Lower leg skin (tissue), 4 donors: Measurements from ENCODE around the gene MICAL2. TPM values are rescaled to one million over a fixed set of nuclear protein-coding genes. Genes with fewer than 3 reads are reported as not detected.

Experiments
- DNase-seq, 2 donors: peaks; one replicate each; pipeline ENCODE4 v3.0.0-alpha.2; 2019; ENCODE audit warnings: low spot score in 2 of 2
- H3K4me3 ChIP-seq: fragments of 200-600 bp; sonication (generic); 2 replicates; pipeline ENCODE4 v1.5.1; 2017; ENCODE audit warnings: mild to moderate bottlenecking, low read depth; ENCODE audit not compliant: poor library complexity, severe bottlenecking
- POLR2A ChIP-seq, 2 donors: fragments of 450-650 bp; IDR thresholded peaks; one replicate each; pipeline ENCODE4 v1.6.1; 2016 to 2017; ENCODE audit warnings: antibody characterized with exemption in 2 of 2, mild to moderate bottlenecking in 1 of 2, moderate library complexity in 1 of 2
- WGBS, 2 donors: methylation state at CpG; one replicate each; pipeline ENCODE4 v1.1.5; 2018; 5-methylcytosine and 5-hydroxymethylcytosine counted together
- intact Hi-C: fragments of 100-400 bp; cut with DNase I; formaldehyde crosslinking; loops from one replicate; pipeline ENCODE4 v1.15.0; 2023; ENCODE audit warnings: low total_unique reads
- total RNA-seq, 4 donors: library from RNA; depleted of rRNA; stranded (reverse); fragments of >200 nt; gene quantifications; one replicate each; pipeline ENCODE4 v1.1.0, GENCODE V29; 2016
- TF ChIP-seq, protein P1 (sequence below), 3 donors: fragments of 450-650 bp; IDR thresholded peaks; one replicate each; pipeline ENCODE4 v1.5.1; 2016; ENCODE audit warnings: antibody characterized with exemption in 3 of 3, mild to moderate bottlenecking in 3 of 3, moderate library complexity in 2 of 3

MICAL2 gene
- total RNA-seq, 4 donors from 2014 or later = 117 to 238 (median 145) TPM

DNA sequence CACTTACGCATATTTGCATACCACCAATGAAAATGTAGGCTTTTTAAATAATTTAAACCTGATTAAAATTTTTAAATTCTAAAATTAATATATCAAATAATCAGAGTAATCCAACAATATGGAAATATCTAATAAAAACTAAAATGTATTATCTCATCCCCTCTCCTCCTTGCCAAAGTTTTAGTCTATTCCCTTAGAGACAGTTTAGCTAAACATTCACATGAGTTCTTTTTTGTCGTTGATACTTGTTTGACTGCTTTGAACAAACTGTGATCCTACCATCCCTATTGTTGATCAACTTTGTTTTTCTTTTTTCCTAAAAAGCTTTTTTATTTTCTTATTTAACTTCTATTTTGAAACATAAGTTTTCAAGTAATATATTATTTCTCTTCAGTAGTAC, 185.6 kb downstream of the MICAL2 start:
- H3K4me3 ChIP-seq = no peak overlapping the region
- DNase-seq = no peak
- intact Hi-C loops = no loop called here
- WGBS, 2 donors = 67 to 74% methylated on average over 2 of the region's 2 CpGs
- TF ChIP-seq, protein P1, sequence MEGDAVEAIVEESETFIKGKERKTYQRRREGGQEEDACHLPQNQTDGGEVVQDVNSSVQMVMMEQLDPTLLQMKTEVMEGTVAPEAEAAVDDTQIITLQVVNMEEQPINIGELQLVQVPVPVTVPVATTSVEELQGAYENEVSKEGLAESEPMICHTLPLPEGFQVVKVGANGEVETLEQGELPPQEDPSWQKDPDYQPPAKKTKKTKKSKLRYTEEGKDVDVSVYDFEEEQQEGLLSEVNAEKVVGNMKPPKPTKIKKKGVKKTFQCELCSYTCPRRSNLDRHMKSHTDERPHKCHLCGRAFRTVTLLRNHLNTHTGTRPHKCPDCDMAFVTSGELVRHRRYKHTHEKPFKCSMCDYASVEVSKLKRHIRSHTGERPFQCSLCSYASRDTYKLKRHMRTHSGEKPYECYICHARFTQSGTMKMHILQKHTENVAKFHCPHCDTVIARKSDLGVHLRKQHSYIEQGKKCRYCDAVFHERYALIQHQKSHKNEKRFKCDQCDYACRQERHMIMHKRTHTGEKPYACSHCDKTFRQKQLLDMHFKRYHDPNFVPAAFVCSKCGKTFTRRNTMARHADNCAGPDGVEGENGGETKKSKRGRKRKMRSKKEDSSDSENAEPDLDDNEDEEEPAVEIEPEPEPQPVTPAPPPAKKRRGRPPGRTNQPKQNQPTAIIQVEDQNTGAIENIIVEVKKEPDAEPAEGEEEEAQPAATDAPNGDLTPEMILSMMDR (IDR thresholded peaks at IDR 0.05) = no peak
- TF ChIP-seq POLR2A (IDR thresholded peaks at IDR 0.05) = no peak

DNA sequence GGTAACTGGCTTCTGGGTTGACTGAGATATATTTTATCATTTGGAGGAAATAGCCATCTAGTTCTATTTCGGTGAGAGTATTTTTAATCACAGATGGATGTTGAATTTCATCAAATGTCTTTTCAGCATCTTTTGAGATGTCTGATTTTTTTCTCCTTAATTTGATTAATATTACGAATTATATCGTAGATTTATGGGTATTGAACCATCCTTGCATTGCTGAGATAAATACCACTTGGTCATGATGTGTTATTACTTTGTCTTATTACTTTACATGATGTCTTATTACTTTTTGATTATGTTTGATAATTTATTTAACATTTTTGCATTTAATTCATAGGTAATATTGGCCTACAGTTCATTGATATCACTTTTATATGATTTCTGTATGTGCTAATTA, 188.2 kb downstream of the MICAL2 start:
- intact Hi-C loops = no loop called here
- 97 to 98% methylated on average over 3 of the region's 3 CpGs for WGBS, 2 donors
- DNase-seq = no peak
- H3K4me3 ChIP-seq = no peak overlapping the region
- TF ChIP-seq, protein P1 (IDR thresholded peaks at IDR 0.05) = no peak
- TF ChIP-seq POLR2A (IDR thresholded peaks at IDR 0.05) = no peak

DNA sequence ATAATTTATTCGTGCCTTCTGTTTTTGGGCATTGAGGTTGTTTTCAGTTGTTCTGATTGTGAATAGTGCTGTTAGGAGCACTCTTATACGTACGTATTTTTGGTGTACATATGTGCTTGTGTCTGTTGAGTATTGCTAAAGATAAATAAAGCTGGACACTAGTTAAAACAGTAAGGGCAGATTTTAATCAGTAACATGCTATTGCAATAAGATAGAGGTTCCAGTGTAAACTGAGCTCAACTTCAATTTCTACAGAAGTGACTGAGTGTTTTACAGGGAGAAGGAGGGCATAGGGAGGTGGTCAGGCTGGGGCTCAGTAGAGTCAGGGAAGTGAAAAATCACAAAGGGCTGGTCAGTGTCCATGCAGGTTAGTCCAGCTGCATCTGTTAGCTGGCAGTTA, 191.0 kb downstream of the MICAL2 start:
- WGBS, 2 donors = 91 to 98% methylated on average over 3 of the region's 3 CpGs
- intact Hi-C loops = no loop called here
- H3K4me3 ChIP-seq = no peak overlapping the region
- no peak for DNase-seq
- TF ChIP-seq POLR2A (IDR thresholded peaks at IDR 0.05) = no peak
- TF ChIP-seq, protein P1 (IDR thresholded peaks at IDR 0.05) = no peak

DNA sequence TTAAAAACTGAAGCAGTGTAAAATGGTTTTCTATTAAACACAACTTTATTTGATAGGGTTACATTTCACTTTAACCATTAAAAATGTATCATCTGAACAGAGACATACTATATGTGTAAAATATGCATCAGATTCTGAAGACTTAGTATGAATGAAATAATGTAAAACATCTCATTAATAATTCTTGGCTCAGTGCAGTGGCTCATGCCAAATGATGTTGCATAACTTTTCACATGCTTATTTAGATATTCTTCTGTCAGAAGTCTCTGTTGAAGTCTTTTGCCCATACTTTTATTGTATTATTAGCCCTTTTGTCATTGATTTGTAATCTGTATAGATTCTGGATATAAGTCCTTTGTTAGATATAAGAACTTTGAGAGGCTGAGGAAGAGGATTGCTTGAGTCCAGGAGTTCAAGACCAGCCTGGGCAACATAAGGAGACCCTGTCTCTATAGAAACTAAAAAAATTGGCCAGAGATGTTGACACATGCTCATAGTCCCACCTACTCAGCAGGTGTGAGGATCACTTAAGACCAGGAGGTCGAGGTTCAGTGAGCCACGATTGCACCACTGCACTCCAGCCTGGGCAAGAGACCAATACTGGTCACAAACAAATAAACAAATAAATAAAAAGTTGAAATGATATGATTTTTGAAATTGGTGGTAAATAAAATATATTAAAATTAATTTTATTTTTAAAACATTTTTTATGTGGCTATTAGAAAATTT, 193.2 kb downstream of the MICAL2 start:
- intact Hi-C loops = no loop called here
- no peak for DNase-seq
- 80 to 87% methylated on average over 2 of the region's 2 CpGs for WGBS, 2 donors

DNA sequence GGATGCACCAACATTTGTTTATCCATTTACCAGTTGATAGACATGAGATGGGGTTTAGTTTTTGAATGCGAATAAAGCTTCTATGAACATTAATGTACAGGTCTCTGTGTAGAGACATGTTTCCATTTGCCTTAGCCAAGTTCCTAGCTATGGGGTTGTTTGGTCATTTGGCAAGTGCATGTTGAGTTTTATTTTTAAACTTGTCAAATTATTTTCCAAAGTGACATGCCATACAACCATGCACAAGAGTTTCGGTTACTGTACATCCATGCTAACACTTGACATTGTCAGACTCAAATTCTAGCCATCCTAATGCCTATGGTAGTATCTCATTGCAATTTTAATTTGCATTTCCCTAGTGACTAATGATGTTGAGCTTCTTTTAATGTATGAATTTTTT, 196.4 kb downstream of the MICAL2 start:
- DNase-seq = no peak
- no peak overlapping the region for H3K4me3 ChIP-seq
- WGBS, 2 donors = 91% methylated on average over 2 of the region's 2 CpGs
- intact Hi-C loops = no loop called here
- TF ChIP-seq, protein P1 (IDR thresholded peaks at IDR 0.05) = no peak
- no peak for TF ChIP-seq POLR2A (IDR thresholded peaks at IDR 0.05)

More for the DNA sequence above, 193.2 kb downstream of the MICAL2 start:
- H3K4me3 ChIP-seq = no peak overlapping the region
- TF ChIP-seq POLR2A (IDR thresholded peaks at IDR 0.05) = no peak
- TF ChIP-seq, protein P1 (IDR thresholded peaks at IDR 0.05) = no peak

DNA sequence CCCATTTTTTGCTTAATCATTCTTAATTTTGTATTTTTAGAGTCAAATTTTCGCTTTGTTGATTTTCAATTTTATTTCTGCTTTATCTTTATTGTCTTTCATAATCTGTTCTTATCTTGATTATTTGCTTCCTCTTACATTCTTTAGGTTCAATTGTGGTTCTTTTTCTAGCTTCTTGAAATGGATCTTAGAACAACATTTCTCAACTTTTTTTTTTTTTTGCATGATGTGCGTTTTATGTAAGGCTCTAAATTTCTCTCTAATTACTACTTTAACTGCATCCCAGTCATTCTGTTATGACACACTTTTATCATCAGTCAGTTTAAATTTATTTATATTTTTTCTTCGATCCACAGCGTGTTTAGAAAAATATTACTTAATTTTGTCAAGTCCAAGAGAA, 201.7 kb downstream of the MICAL2 start:
- no peak for DNase-seq
- 96 to 97% methylated on average over 4 of the region's 4 CpGs for WGBS, 2 donors
- no peak overlapping the region for H3K4me3 ChIP-seq
- intact Hi-C loops = no loop called here
- TF ChIP-seq, protein P1 (IDR thresholded peaks at IDR 0.05) = no peak
- TF ChIP-seq POLR2A (IDR thresholded peaks at IDR 0.05) = no peak
